Kidney (tissue), 14 donors: ENCODE data around the gene GPC6. TPM values are rescaled to one million over a fixed set of nuclear protein-coding genes. Genes with fewer than 3 reads are reported as not detected.
A peak's percentile ranks its signal among the peaks of the same experiment; 100 is the strongest.
"Not testable (repeated sequence)": the region's sequence is repeated elsewhere in the genome, so short reads cannot be mapped to it uniquely, and the experiment has no call there.

Source experiments
- DNase-seq, 5 donors: peaks; one replicate each; pipeline ENCODE4 v3.0.0-alpha.2; 2013 to 2020
- FAIRE-seq: peaks from 2 replicates; lab custom pipeline; 2012; peaks lifted over from hg19 to GRCh38; lab: Jason Lieb, UNC
- H3K27ac ChIP-seq, 2 donors: one replicate each; pipeline ENCODE4 v1.7.0; 2013; ENCODE audit warnings: low read depth in 2 of 2, low read length in 2 of 2, inconsistent platforms in 1 of 2
- H3K27me3 ChIP-seq: one replicate; pipeline ENCODE4 v1.7.1; 2013; ENCODE audit warnings: low read length, inconsistent platforms; ENCODE audit not compliant: control insufficient read depth, insufficient read depth
- H3K36me3 ChIP-seq, 3 donors: one replicate each; pipeline versions ENCODE4 v1.7.0 to v1.7.1; 2013; ENCODE audit warnings: low read length in 3 of 3, control low read depth in 1 of 3, inconsistent platforms in 1 of 3; ENCODE audit not compliant: insufficient read depth in 3 of 3, control insufficient read depth in 2 of 3
- H3K4me1 ChIP-seq, 3 donors: one replicate each; pipeline versions ENCODE4 v1.7.0 to v1.7.1; 2013; ENCODE audit warnings: low read length in 3 of 3, inconsistent platforms in 1 of 3, low read depth in 1 of 3; ENCODE audit not compliant: control insufficient read depth in 2 of 3, insufficient read depth in 2 of 3
- H3K4me3 ChIP-seq, 3 donors: one replicate each; pipeline versions ENCODE4 v1.7.0 to v1.8.1; 2013; ENCODE audit warnings: low read length in 3 of 3, control low read depth in 1 of 3, inconsistent platforms in 1 of 3
- H3K9ac ChIP-seq, 3 donors: one replicate each; pipeline versions ENCODE4 v1.7.0 to v1.7.1; 2013; ENCODE audit warnings: low read length in 3 of 3, control low read depth in 1 of 3, inconsistent platforms in 1 of 3
- H3K9me3 ChIP-seq, 3 donors: one replicate each; pipeline versions ENCODE4 v1.7.0 to v1.7.1; 2013; ENCODE audit warnings: low read length in 3 of 3, control low read depth in 1 of 3, inconsistent platforms in 1 of 3; ENCODE audit not compliant: control insufficient read depth in 2 of 3, insufficient read depth in 1 of 3
- intact Hi-C: fragments of 100-400 bp; cut with DNase I; formaldehyde crosslinking; loops from one replicate; pipeline ENCODE4 v1.11.1; 2022
- polyA plus RNA-seq: library from polyadenylated mRNA; stranded (reverse); fragments of 350-450 nt; fragmentation: Illumina TruSeq; extraction: RNeasy Lipid Tissue Mini Kit (QIAGEN cat#74804); gene quantifications from one replicate; pipeline ENCODE4 v1.2.3, GENCODE V29; 2014; ENCODE audit warnings: low read depth, low replicate concordance; ENCODE audit not compliant: insufficient read depth
- total RNA-seq: library from RNA; stranded (reverse); fragmentation: NEBNext Ultra II Directional; extraction: Animal tissue kit (Norgen Biotek cat#: 25700); gene quantifications from one replicate; pipeline ENCODE4 v1.2.1, GENCODE V29; 2021
- TF ChIP-seq, protein P1 (sequence below): IDR thresholded peaks from 3 replicates; pipeline ENCODE4 v1.5.1; 2012; ENCODE audit warnings: mild to moderate bottlenecking, moderate library complexity, borderline replicate concordance; ENCODE audit not compliant: insufficient read depth; ENCODE audit errors: extremely low read depth
- donor health status: control.
- donor health status: control.
- donor health status: control.
- donor health status: control.
- donor health status: control.
- donor health status: DM: yes; HTN: yes; CAD: no.
- donor health status: Normal renal cell carcinoma (clear cell type).

GPC6 gene
- total and polyA plus RNA-seq, 2 donors from 2014 or later, result 6.2 to 15.5 TPM

DNA sequence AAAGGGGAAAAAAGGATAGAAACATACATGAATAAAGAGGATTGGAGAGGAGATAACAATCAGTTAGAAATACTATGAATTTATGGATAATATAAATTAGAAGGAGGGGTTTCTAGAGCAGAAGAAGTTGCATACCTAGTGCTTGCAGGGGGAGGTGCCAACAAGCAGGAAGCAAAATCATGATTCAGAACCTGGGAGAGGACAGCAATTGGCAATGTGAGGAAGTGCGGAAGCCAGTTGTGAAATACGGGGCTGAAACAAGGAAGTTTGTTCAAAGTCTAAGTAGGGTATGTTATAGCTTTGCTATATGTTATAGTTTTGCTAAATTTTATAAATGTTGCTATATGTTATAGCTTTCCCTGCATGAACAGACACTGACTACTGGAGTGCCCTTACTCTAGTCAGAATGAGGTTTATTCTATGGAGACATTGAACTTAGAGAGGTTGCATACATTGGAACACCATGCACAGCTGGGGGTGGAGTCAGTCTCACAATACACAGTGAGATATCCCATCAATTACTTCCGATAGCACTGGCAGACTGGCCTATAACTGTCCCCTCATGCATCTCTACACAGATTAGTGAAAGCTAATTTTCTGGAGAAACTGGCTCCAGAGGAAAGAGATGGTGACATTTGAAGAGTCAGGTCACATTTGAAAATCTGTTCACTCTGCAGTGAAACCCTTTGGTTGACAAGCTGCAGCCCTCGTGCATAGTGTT, 92.1 kb downstream of the GPC6 start:
- intact Hi-C loops, result no loop called here
- FAIRE-seq (no peak), DNase-seq (peak in 1 of 5 donors; percentile 25)
- Histone ChIP-seq H3K9ac (no peak overlapping the region), H3K9me3 (no peaks in the 10 kb centered on the region), H3K36me3 (no peaks in the 10 kb centered on the region), H3K27me3 (no peaks in the 10 kb centered on the region), H3K4me1 (no peaks in the 10 kb centered on the region), H3K4me3 (no peak overlapping the region), H3K27ac (no peak overlapping the region)
- TF ChIP-seq, protein P1, sequence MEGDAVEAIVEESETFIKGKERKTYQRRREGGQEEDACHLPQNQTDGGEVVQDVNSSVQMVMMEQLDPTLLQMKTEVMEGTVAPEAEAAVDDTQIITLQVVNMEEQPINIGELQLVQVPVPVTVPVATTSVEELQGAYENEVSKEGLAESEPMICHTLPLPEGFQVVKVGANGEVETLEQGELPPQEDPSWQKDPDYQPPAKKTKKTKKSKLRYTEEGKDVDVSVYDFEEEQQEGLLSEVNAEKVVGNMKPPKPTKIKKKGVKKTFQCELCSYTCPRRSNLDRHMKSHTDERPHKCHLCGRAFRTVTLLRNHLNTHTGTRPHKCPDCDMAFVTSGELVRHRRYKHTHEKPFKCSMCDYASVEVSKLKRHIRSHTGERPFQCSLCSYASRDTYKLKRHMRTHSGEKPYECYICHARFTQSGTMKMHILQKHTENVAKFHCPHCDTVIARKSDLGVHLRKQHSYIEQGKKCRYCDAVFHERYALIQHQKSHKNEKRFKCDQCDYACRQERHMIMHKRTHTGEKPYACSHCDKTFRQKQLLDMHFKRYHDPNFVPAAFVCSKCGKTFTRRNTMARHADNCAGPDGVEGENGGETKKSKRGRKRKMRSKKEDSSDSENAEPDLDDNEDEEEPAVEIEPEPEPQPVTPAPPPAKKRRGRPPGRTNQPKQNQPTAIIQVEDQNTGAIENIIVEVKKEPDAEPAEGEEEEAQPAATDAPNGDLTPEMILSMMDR, result no peak

- Histone ChIP-seq H3K27me3 (no peaks in the 10 kb centered on the region), H3K27ac (no peak overlapping the region), H3K36me3 (no peaks in the 10 kb centered on the region), H3K4me3 (no peak overlapping the region), H3K4me1 (no peaks in the 10 kb centered on the region), H3K9me3 (no peaks in the 10 kb centered on the region), H3K9ac (no peak overlapping the region)
- FAIRE-seq (no peak), DNase-seq (no peak)
- intact Hi-C loops, result no loop called here
- TF ChIP-seq, protein P1, result no peak
These were observed 94.3 kb downstream of the GPC6 start for GRCh38 chr13:93320942-93321341.

- DNase-seq, H3K27me3 ChIP-seq, H3K4me1 ChIP-seq, H3K36me3 ChIP-seq, H3K4me3 ChIP-seq, H3K9ac ChIP-seq, FAIRE-seq, H3K27ac ChIP-seq, intact Hi-C loops, H3K9me3 ChIP-seq: not testable (repeated sequence)
These were observed 97.3 kb downstream of the GPC6 start for GRCh38 chr13:93323880-93324279.

GRCh38 chr13:93325303-93326233, 99.0 kb downstream of the GPC6 start:
- FAIRE-seq, result no peak
- Histone ChIP-seq H3K9ac (no peak overlapping the region), H3K27me3 (no peaks in the 10 kb centered on the region), H3K27ac (no peak overlapping the region), H3K36me3 (no peaks in the 10 kb centered on the region), H3K4me1 (peaks cover 0 to 4% (median 0%) of the 10 kb centered on the region in 3 donors), H3K4me3 (no peak overlapping the region), H3K9me3 (no peaks in the 10 kb centered on the region)
- intact Hi-C loops, result no loop called here
- DNase-seq, result no peak
- TF ChIP-seq, protein P1, result no peak
